GM10248 (cell line): ENCODE measurements around the gene PDE3A.

Source experiments
- CTCF ChIA-PET: fragments of 300-600 bp; sonication (Branson Sonifier 250); formaldehyde crosslinking; extraction: SDS; loops from one replicate; lab custom pipeline; 2021; ENCODE audit warnings: antibody characterized with exemption; lab: Yijun Ruan, JAX
- POLR2A ChIA-PET: fragments of 350-650 bp; sonication (Branson Sonifier 250); formaldehyde crosslinking; extraction: SDS; loops from one replicate; lab custom pipeline; 2020; ENCODE audit warnings: antibody characterized with exemption; lab: Yijun Ruan, JAX
- DNase-seq: peaks from one replicate; pipeline ENCODE4 v3.0.0; 2012; ENCODE audit errors: extremely low spot score
- TF ChIP-seq, protein P1 (sequence below): IDR thresholded peaks from 2 replicates; pipeline ENCODE4 v1.5.1; 2012; ENCODE audit warnings: mild to moderate bottlenecking, low read depth; ENCODE audit errors: extremely low read depth, missing control alignments, control extremely low read depth

PDE3A gene

DNA sequence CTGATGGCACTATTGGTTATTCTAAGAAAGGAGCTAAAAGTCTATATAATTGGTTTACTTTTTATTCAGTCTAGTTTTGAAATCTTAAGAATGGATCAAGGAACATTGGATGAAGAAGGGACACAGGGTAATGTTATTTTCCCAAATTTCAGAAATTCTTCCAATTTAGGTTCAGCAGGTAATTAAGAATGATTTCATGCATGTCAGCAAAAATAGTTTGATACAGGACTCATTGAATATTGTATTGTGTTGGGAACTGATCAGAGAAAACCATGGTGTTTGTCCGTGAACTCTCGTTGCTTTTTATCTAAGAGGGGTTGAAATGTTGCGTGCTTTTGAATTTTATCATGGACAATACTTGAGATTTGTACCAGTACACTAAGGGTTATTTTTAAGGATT lies 58.6 kb downstream of the PDE3A start:
- TF ChIP-seq, protein P1, sequence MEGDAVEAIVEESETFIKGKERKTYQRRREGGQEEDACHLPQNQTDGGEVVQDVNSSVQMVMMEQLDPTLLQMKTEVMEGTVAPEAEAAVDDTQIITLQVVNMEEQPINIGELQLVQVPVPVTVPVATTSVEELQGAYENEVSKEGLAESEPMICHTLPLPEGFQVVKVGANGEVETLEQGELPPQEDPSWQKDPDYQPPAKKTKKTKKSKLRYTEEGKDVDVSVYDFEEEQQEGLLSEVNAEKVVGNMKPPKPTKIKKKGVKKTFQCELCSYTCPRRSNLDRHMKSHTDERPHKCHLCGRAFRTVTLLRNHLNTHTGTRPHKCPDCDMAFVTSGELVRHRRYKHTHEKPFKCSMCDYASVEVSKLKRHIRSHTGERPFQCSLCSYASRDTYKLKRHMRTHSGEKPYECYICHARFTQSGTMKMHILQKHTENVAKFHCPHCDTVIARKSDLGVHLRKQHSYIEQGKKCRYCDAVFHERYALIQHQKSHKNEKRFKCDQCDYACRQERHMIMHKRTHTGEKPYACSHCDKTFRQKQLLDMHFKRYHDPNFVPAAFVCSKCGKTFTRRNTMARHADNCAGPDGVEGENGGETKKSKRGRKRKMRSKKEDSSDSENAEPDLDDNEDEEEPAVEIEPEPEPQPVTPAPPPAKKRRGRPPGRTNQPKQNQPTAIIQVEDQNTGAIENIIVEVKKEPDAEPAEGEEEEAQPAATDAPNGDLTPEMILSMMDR = no peak
- CTCF ChIA-PET = interaction anchor here (1.1 kb wide), 1 partner anchor 18 kb away, joined by 4 read pairs; no protein-coding TSS in a partner anchor
- POLR2A ChIA-PET = no interaction called here
- no peak for DNase-seq

DNA sequence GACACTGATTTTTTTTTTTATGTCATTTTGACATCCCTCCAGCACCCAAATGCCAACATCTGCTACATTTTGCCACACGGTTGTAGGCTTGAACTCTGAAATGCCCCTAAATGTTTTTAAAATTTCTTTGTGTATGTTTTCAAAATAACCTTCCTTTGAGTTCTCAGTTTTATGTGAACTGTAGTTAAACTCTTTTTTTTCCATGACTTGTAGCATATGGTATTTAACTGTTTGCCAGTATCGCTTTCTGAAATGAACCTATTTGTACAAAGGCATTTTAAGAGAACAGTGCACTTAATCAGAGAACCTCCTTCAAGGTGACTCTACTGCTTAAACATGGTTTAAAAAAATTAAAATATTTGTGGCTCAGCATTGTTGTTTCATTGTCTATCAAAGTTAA lies 61.5 kb downstream of the PDE3A start:
- TF ChIP-seq, protein P1 = no peak
- POLR2A ChIA-PET = no interaction called here
- no peak for DNase-seq
- CTCF ChIA-PET = no interaction called here

DNA sequence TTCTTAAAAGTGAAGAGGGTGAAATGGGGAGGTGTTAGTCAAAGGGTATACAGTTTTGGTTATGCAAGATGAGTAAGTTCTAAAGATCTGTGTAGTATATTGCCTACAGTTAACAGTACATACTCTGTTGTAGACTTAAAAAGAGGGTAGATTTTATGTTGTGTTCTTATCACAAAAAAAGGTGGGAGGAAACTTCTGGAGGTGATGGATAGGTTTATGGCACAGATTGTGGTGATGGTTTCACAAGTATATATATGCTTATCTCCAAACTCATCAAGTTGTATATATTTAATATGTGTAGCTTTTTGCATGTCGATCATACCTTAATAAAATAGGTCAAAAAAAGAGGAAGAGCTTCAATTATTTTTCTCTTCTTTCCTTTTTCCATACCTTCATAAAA lies 64.0 kb downstream of the PDE3A start:
- DNase-seq = no peak
- TF ChIP-seq, protein P1 = no peak
- CTCF ChIA-PET = no interaction called here
- POLR2A ChIA-PET = no interaction called here

DNA sequence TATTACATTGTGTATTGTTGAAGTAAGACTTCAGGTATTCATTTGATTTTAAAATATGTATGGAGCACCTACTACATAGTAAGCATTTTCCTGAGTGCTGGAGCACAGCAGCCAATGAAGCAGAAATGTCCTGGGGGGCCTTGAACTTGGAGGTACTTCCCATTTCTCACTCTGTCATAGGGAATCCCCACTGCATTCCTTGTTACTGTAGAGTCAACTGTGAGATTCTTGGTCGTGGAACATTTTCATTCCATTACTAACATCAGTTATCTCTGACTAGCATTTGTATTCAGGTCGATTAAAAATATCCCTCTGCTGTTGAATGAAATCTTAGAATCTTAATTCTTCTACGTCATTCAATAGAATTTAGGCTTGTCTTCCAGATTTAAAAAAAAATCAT lies 66.7 kb downstream of the PDE3A start:
- CTCF ChIA-PET = no interaction called here
- TF ChIP-seq, protein P1 = no peak
- DNase-seq = no peak
- POLR2A ChIA-PET = no interaction called here

DNA sequence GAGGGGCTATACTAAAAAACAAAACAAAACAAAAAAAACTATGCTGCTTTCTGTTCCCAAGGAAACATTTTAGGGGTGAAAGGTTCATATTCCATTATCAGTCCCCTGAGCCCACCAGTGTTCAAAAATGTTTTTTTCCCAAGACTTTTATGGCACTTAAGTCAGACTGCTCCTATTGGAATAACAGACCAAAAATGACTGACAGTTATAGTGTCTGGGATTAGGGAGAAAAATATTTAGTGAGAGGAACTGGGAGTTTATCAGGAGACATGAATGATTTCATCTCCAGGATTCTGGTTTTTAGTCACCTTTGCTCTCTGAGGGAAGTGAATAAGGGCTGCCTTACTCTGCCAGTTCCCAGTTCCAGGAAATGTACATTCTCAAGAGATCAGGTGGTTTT lies 68.0 kb downstream of the PDE3A start:
- ChIA-PET CTCF (no interaction called here), POLR2A (no interaction called here)
- DNase-seq = no peak
- TF ChIP-seq, protein P1 = no peak

DNA sequence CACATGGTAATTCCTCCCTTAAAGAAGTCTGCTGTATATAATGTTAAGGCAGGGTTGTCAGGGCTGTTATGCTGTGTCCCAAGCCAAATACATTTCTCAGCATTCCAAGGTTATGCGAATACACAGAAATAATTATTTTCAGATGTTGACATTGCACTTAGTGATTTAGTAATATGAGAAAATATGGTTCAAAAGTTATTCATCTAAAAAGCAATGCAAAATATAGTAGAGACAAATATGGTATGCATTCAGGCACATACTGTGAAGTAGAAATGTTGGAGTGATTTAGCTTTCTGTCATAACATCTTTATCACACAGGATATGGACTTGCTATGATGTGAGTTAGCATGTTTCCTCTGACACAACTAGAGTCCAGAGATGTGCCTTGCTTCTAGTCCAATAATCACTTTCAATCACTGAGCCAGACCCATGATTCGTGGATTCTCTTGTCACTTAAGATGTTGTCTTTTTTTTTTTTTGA lies 70.0 kb downstream of the PDE3A start:
- TF ChIP-seq, protein P1 = no peak
- ChIA-PET POLR2A (no interaction called here), CTCF (no interaction called here)
- DNase-seq = no peak

DNA sequence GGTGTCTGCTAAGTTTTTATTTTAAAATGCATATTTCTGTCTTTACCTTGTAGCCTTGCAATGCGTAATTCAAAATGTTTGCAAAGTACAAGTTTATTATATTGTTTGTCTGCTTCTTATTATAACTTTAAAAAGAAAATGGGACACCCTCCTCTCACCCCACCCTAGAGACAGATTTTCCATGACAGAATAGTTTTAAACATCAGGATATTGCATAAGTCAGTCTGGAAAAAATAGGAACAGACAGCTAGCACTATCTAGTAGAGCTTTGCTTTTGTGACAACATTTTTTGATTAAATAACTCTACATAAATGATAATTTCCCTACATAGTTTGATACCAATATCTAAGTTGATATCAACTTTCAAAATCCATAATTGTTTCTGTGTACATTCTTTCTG lies 71.3 kb downstream of the PDE3A start:
- CTCF ChIA-PET = no interaction called here
- no peak for DNase-seq
- TF ChIP-seq, protein P1 = no peak
- POLR2A ChIA-PET = no interaction called here
